ENCODE measurements around the gene FBXO9.

GRCh38 chr6:53045891-53046673, 19.1 kb upstream of the FBXO9 start:
- TF ChIP-seq CTCF (conservative IDR thresholded peaks at IDR 0.05 in 1 of 2, IDR thresholded peaks at IDR 0.05 in 1 of 2; ENCODE audit: extremely low read depth in 1 of 2, insufficient read depth in 1 of 2, low read depth in 1 of 2, low read length in 2 of 2) = no peak
- TF ChIP-seq EZH2 (IDR thresholded peaks at IDR 0.05; ENCODE audit: borderline replicate concordance, low read length) = no peak

All from mammary epithelial cell (primary cell).